WTC11 (cell line): Measurements from ENCODE around the gene CARD11. TPM values are rescaled to one million over a fixed set of nuclear protein-coding genes. Genes with fewer than 3 reads are reported as not detected.

Experiments
- ATAC-seq: fragments of 200-7000 bp; cut with Tn5 transposase; 2 replicates; pipeline ENCODE4 v1.10.0; 2021; ENCODE audit warnings: mild to moderate bottlenecking, moderate library complexity
- CTCF ChIA-PET: fragments of 300-600 bp; sonication (Branson Sonifier 250); formaldehyde crosslinking; loops from one replicate; lab custom pipeline; 2021; ENCODE audit warnings: antibody characterized with exemption; lab: Charles Lee
- POLR2A ChIA-PET: fragments of 350-600 bp; sonication (Branson Sonifier 250); formaldehyde crosslinking; loops from one replicate; lab custom pipeline; 2021; ENCODE audit warnings: antibody characterized with exemption; lab: Charles Lee
- DNase-seq: peaks from one replicate; pipeline ENCODE4 v3.0.0; 2021; ENCODE audit warnings: low spot score
- H3K27ac Mint-ChIP-seq: 2 replicates; pipeline ENCODE4 v1.8.0; 2021; ENCODE audit warnings: mixed read lengths
- H3K27me3 Mint-ChIP-seq: 2 replicates; pipeline ENCODE4 v1.8.0; 2021; ENCODE audit warnings: low read depth, mild to moderate bottlenecking, moderate library complexity, mixed read lengths
- H3K36me3 Mint-ChIP-seq: 2 replicates; pipeline ENCODE4 v1.8.0; 2021; ENCODE audit warnings: mixed read lengths
- H3K4me1 Mint-ChIP-seq: 2 replicates; pipeline ENCODE4 v1.8.0; 2022; ENCODE audit warnings: mixed read lengths
- H3K4me3 Mint-ChIP-seq: 2 replicates; pipeline ENCODE4 v1.8.0; 2021; ENCODE audit warnings: mild to moderate bottlenecking, moderate library complexity, mixed read lengths
- H3K9me3 Mint-ChIP-seq: 2 replicates; pipeline ENCODE4 v1.8.0; 2021; ENCODE audit warnings: mixed read lengths
- FOXJ3 ChIP-seq: sonication (generic); formaldehyde crosslinking; IDR thresholded peaks from 2 replicates; pipeline ENCODE4 v1.9.0; 2021; ENCODE audit warnings: missing genetic modification reagents, mild to moderate bottlenecking, borderline replicate concordance
- JAZF1 ChIP-seq: fragments of 250-450 bp; sonication (Bioruptor Pico); IDR thresholded peaks from 2 replicates; pipeline ENCODE4 v1.9.0; 2021; ENCODE audit warnings: moderate library complexity, mild to moderate bottlenecking, inconsistent platforms
- MLX ChIP-seq: sonication (generic); formaldehyde crosslinking; IDR thresholded peaks from 2 replicates; pipeline ENCODE4 v1.8.1; 2023; ENCODE audit warnings: mild to moderate bottlenecking, missing genetic modification reagents, moderate library complexity
- NFE2L1 ChIP-seq: sonication (generic); formaldehyde crosslinking; IDR thresholded peaks from 2 replicates; pipeline ENCODE4 v1.8.1; 2023; ENCODE audit warnings: missing genetic modification reagents
- NR1H2 ChIP-seq: sonication (generic); formaldehyde crosslinking; IDR thresholded peaks from 2 replicates; pipeline ENCODE4 v1.9.0; 2021; ENCODE audit warnings: mild to moderate bottlenecking, moderate library complexity, missing genetic modification reagents
- ZNF121 ChIP-seq: sonication (generic); formaldehyde crosslinking; IDR thresholded peaks from 2 replicates; pipeline ENCODE4 v1.8.0; 2023; ENCODE audit warnings: missing genetic modification reagents
- ZNF396 ChIP-seq: fragments of 250-450 bp; sonication (Bioruptor Pico); IDR thresholded peaks from 2 replicates; pipeline ENCODE4 v1.8.0; 2021; ENCODE audit warnings: mild to moderate bottlenecking, moderate library complexity, borderline replicate concordance
- ZNF423 ChIP-seq: fragments of 250-450 bp; sonication (Bioruptor Pico); IDR thresholded peaks from 2 replicates; pipeline ENCODE4 v2.1.2; 2022; ENCODE audit warnings: mild to moderate bottlenecking, moderate library complexity
- ZNF671 ChIP-seq: fragments of 250-450 bp; sonication (Bioruptor Pico); IDR thresholded peaks from 2 replicates; pipeline ENCODE4 v1.8.0; 2021; ENCODE audit warnings: mild to moderate bottlenecking
- ZSCAN18 ChIP-seq: fragments of 250-450 bp; sonication (Bioruptor Pico); IDR thresholded peaks from 2 replicates; pipeline ENCODE4 v2.1.2; 2022; ENCODE audit warnings: mild to moderate bottlenecking, moderate library complexity
- total RNA-seq: library from RNA; stranded (reverse); gene quantifications from 3 replicates; pipeline ENCODE4 v1.2.3, GENCODE V29; 2021
- TF ChIP-seq, protein P1 (sequence below): sonication (generic); formaldehyde crosslinking; IDR thresholded peaks from 2 replicates; pipeline ENCODE4 v1.8.1; 2023; ENCODE audit warnings: mild to moderate bottlenecking, missing genetic modification reagents, borderline replicate concordance
- TF ChIP-seq, protein P2 (sequence below): sonication (generic); formaldehyde crosslinking; IDR thresholded peaks from 2 replicates; pipeline ENCODE4 v1.8.1; 2023; ENCODE audit warnings: mild to moderate bottlenecking, moderate library complexity, missing genetic modification reagents
- TF ChIP-seq, protein P3 (sequence below): sonication (generic); formaldehyde crosslinking; IDR thresholded peaks from 2 replicates; pipeline ENCODE4 v1.8.1; 2023; ENCODE audit warnings: mild to moderate bottlenecking, missing genetic modification reagents, moderate library complexity
- TF ChIP-seq, protein P4 (sequence below): sonication (generic); formaldehyde crosslinking; IDR thresholded peaks from 2 replicates; pipeline ENCODE4 v1.8.1; 2022; ENCODE audit warnings: low read depth, missing genetic modification reagents, borderline replicate concordance
- TF ChIP-seq, protein P5 (sequence below): sonication (generic); formaldehyde crosslinking; IDR thresholded peaks from 2 replicates; pipeline ENCODE4 v1.8.0; 2022; ENCODE audit warnings: missing genetic modification reagents
- TF ChIP-seq, protein P6 (sequence below): sonication (generic); formaldehyde crosslinking; IDR thresholded peaks from 2 replicates; pipeline ENCODE4 v1.8.0; 2022; ENCODE audit warnings: mild to moderate bottlenecking, missing genetic modification reagents
- TF ChIP-seq, protein P7 (sequence below): fragments of 250-450 bp; sonication (Bioruptor Pico); IDR thresholded peaks from 2 replicates; pipeline ENCODE4 v1.9.0; 2021; ENCODE audit warnings: mild to moderate bottlenecking

The CARD11 gene
- total RNA-seq, 1 experiment from 2014 or later, result 40.8 TPM

GRCh38 chr7:2947058-2947780, 96.4 kb downstream of the CARD11 start (continued):
- TF ChIP-seq, protein P1, sequence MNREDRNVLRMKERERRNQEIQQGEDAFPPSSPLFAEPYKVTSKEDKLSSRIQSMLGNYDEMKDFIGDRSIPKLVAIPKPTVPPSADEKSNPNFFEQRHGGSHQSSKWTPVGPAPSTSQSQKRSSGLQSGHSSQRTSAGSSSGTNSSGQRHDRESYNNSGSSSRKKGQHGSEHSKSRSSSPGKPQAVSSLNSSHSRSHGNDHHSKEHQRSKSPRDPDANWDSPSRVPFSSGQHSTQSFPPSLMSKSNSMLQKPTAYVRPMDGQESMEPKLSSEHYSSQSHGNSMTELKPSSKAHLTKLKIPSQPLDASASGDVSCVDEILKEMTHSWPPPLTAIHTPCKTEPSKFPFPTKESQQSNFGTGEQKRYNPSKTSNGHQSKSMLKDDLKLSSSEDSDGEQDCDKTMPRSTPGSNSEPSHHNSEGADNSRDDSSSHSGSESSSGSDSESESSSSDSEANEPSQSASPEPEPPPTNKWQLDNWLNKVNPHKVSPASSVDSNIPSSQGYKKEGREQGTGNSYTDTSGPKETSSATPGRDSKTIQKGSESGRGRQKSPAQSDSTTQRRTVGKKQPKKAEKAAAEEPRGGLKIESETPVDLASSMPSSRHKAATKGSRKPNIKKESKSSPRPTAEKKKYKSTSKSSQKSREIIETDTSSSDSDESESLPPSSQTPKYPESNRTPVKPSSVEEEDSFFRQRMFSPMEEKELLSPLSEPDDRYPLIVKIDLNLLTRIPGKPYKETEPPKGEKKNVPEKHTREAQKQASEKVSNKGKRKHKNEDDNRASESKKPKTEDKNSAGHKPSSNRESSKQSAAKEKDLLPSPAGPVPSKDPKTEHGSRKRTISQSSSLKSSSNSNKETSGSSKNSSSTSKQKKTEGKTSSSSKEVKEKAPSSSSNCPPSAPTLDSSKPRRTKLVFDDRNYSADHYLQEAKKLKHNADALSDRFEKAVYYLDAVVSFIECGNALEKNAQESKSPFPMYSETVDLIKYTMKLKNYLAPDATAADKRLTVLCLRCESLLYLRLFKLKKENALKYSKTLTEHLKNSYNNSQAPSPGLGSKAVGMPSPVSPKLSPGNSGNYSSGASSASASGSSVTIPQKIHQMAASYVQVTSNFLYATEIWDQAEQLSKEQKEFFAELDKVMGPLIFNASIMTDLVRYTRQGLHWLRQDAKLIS (CRISPR knock-in tag), result no peak
- no peak for TF ChIP-seq ZNF121 (CRISPR knock-in tag)
- no peak for TF ChIP-seq ZNF423 (CRISPR knock-in tag)
- TF ChIP-seq, protein P2, sequence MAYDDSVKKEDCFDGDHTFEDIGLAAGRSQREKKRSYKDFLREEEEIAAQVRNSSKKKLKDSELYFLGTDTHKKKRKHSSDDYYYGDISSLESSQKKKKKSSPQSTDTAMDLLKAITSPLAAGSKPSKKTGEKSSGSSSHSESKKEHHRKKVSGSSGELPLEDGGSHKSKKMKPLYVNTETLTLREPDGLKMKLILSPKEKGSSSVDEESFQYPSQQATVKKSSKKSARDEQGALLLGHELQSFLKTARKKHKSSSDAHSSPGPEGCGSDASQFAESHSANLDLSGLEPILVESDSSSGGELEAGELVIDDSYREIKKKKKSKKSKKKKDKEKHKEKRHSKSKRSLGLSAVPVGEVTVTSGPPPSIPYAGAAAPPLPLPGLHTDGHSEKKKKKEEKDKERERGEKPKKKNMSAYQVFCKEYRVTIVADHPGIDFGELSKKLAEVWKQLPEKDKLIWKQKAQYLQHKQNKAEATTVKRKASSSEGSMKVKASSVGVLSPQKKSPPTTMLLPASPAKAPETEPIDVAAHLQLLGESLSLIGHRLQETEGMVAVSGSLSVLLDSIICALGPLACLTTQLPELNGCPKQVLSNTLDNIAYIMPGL (CRISPR knock-in tag), result no peak
- TF ChIP-seq NFE2L1 (CRISPR knock-in tag), result no peak
- no peak for TF ChIP-seq MLX (CRISPR knock-in tag)
- no peak for TF ChIP-seq ZSCAN18 (CRISPR knock-in tag)
- TF ChIP-seq, all 79 proteins: peak for 0

DNA sequence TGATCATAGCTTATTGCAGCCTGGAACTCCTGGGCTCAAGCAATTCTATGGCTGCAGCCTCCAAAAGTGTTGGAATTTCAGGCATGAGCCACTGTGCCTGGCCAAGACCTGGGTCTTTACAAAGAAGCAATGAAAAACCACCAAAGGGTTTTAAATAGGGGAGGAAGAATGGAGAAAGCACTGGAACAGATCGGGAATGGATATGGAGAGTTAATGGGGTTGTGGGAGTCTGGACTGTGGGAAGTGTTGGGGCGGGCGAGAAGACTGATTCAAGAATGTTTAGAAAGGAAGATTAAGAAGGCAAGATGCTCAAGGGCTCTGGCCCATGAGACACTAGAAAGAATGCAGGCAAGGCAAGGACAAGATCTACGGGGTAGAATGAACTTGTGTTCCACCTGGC, 98.5 kb downstream of the CARD11 start:
- DNase-seq (no peak), ATAC-seq (no peak)
- Mint-ChIP-seq H3K27ac (no peak overlapping the region), H3K4me3 (no peak overlapping the region), H3K9me3 (peaks cover 20% of the 10 kb centered on the region), H3K4me1 (peaks cover 13% of the 10 kb centered on the region), H3K36me3 (peaks cover 34% of the 10 kb centered on the region), H3K27me3 (no peaks in the 10 kb centered on the region)
- TF ChIP-seq ZNF396 (no peak), JAZF1 (no peak), NR1H2 (CRISPR knock-in tag) (no peak), FOXJ3 (CRISPR knock-in tag) (no peak), ZNF671 (CRISPR knock-in tag) (no peak)
- TF ChIP-seq, protein P3, sequence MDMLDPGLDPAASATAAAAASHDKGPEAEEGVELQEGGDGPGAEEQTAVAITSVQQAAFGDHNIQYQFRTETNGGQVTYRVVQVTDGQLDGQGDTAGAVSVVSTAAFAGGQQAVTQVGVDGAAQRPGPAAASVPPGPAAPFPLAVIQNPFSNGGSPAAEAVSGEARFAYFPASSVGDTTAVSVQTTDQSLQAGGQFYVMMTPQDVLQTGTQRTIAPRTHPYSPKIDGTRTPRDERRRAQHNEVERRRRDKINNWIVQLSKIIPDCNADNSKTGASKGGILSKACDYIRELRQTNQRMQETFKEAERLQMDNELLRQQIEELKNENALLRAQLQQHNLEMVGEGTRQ (CRISPR knock-in tag), result no peak
- TF ChIP-seq, protein P4, sequence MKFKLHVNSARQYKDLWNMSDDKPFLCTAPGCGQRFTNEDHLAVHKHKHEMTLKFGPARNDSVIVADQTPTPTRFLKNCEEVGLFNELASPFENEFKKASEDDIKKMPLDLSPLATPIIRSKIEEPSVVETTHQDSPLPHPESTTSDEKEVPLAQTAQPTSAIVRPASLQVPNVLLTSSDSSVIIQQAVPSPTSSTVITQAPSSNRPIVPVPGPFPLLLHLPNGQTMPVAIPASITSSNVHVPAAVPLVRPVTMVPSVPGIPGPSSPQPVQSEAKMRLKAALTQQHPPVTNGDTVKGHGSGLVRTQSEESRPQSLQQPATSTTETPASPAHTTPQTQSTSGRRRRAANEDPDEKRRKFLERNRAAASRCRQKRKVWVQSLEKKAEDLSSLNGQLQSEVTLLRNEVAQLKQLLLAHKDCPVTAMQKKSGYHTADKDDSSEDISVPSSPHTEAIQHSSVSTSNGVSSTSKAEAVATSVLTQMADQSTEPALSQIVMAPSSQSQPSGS (CRISPR knock-in tag), result no peak
- TF ChIP-seq, protein P5, sequence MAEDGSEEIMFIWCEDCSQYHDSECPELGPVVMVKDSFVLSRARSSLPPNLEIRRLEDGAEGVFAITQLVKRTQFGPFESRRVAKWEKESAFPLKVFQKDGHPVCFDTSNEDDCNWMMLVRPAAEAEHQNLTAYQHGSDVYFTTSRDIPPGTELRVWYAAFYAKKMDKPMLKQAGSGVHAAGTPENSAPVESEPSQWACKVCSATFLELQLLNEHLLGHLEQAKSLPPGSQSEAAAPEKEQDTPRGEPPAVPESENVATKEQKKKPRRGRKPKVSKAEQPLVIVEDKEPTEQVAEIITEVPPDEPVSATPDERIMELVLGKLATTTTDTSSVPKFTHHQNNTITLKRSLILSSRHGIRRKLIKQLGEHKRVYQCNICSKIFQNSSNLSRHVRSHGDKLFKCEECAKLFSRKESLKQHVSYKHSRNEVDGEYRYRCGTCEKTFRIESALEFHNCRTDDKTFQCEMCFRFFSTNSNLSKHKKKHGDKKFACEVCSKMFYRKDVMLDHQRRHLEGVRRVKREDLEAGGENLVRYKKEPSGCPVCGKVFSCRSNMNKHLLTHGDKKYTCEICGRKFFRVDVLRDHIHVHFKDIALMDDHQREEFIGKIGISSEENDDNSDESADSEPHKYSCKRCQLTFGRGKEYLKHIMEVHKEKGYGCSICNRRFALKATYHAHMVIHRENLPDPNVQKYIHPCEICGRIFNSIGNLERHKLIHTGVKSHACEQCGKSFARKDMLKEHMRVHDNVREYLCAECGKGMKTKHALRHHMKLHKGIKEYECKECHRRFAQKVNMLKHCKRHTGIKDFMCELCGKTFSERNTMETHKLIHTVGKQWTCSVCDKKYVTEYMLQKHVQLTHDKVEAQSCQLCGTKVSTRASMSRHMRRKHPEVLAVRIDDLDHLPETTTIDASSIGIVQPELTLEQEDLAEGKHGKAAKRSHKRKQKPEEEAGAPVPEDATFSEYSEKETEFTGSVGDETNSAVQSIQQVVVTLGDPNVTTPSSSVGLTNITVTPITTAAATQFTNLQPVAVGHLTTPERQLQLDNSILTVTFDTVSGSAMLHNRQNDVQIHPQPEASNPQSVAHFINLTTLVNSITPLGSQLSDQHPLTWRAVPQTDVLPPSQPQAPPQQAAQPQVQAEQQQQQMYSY, result no peak
- TF ChIP-seq, protein P6, sequence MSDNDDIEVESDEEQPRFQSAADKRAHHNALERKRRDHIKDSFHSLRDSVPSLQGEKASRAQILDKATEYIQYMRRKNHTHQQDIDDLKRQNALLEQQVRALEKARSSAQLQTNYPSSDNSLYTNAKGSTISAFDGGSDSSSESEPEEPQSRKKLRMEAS (CRISPR knock-in tag), result no peak
- TF ChIP-seq, protein P7, sequence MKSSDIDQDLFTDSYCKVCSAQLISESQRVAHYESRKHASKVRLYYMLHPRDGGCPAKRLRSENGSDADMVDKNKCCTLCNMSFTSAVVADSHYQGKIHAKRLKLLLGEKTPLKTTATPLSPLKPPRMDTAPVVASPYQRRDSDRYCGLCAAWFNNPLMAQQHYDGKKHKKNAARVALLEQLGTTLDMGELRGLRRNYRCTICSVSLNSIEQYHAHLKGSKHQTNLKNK (CRISPR knock-in tag), result no peak
- ChIA-PET POLR2A (no interaction called here), CTCF (no interaction called here)
